OCI-LY7 (cell line): ENCODE results near the gene MTHFD2L. TPM values are rescaled to one million over a fixed set of nuclear protein-coding genes. Genes with fewer than 3 reads are reported as not detected.

Experiments used
- BruUV-seq: library from RNA; stranded (reverse); fragments of 400-500 nt; replicated peaks from 2 replicates; lab custom pipeline; 2021; lab: Mats Ljungman, UMichigan
- CTCF ChIA-PET: fragments of 300-600 bp; sonication (Branson Sonifier 250); formaldehyde crosslinking; loops from one replicate; lab custom pipeline; 2022; ENCODE audit warnings: antibody characterized with exemption; ENCODE audit not compliant: unreplicated experiment; lab: Charles Lee
- POLR2A ChIA-PET: fragments of 300-600 bp; sonication (Branson Sonifier 250); formaldehyde crosslinking; loops from one replicate; lab custom pipeline; 2022; ENCODE audit warnings: antibody characterized with exemption; lab: Charles Lee
- DNase-seq: peaks from one replicate; pipeline ENCODE4 v3.0.0-alpha.2; 2015; ENCODE audit warnings: low spot score
- H2AFZ ChIP-seq: fragments of 200-600 bp; sonication (generic), shearing (Covaris generic); 2 replicates; pipeline ENCODE4 v1.6.1; 2014; ENCODE audit warnings: mild to moderate bottlenecking, antibody characterized with exemption, low read length, moderate library complexity
- H3K27ac ChIP-seq: fragments of 200-600 bp; sonication (generic); 2 replicates; pipeline ENCODE4 v1.5.1; 2014; ENCODE audit warnings: mixed run types, low read depth, mild to moderate bottlenecking, moderate library complexity, low read length, inconsistent platforms; ENCODE audit not compliant: poor library complexity, severe bottlenecking
- H3K36me3 ChIP-seq: fragments of 200-600 bp; sonication (generic); 2 replicates; pipeline ENCODE4 v1.6.1; 2014; ENCODE audit warnings: mild to moderate bottlenecking, antibody characterized with exemption, low read length, moderate library complexity, mixed read lengths; ENCODE audit not compliant: insufficient read depth
- H3K4me1 ChIP-seq: fragments of 200-600 bp; sonication (generic); 2 replicates; pipeline ENCODE4 v1.5.1; 2014; ENCODE audit warnings: mild to moderate bottlenecking, low read length; ENCODE audit not compliant: insufficient read depth, poor library complexity, severe bottlenecking
- H3K4me2 ChIP-seq: fragments of 200-600 bp; sonication (generic); 2 replicates; pipeline ENCODE4 v1.6.1; 2014; ENCODE audit warnings: mild to moderate bottlenecking, low read length
- H3K4me3 ChIP-seq: fragments of 200-600 bp; sonication (generic); 2 replicates; pipeline ENCODE4 v1.5.1; 2014; ENCODE audit warnings: mild to moderate bottlenecking, low read depth, low read length; ENCODE audit not compliant: poor library complexity, severe bottlenecking
- H3K79me2 ChIP-seq: fragments of 200-600 bp; sonication (generic); 2 replicates; pipeline ENCODE4 v1.6.1; 2016; ENCODE audit warnings: low read depth, mild to moderate bottlenecking, low read length, moderate library complexity, mixed read lengths; ENCODE audit not compliant: insufficient read depth
- H3K9me2 ChIP-seq: fragments of 200-600 bp; sonication (generic); 2 replicates; pipeline ENCODE4 v1.6.1; 2016; ENCODE audit warnings: mild to moderate bottlenecking, low read length, mixed read lengths; ENCODE audit not compliant: insufficient read depth
- H3K9me3 ChIP-seq: fragments of 200-600 bp; sonication (generic); 2 replicates; pipeline ENCODE4 v1.6.1; 2014; ENCODE audit warnings: mild to moderate bottlenecking, mixed run types, low read length, mixed read lengths
- H4K20me1 ChIP-seq: fragments of 200-600 bp; sonication (generic); 2 replicates; pipeline ENCODE4 v1.6.1; 2014; ENCODE audit warnings: mild to moderate bottlenecking, antibody characterized with exemption, low read length, moderate library complexity, mixed read lengths; ENCODE audit not compliant: insufficient read depth
- CTCF ChIP-seq: fragments of 200-600 bp; sonication (generic); conservative IDR thresholded peaks from 2 replicates; pipeline ENCODE4 v1.5.1; 2014; ENCODE audit warnings: mild to moderate bottlenecking, antibody characterized with exemption, low read length, moderate library complexity, mixed read lengths
- EZH2phosphoT487 ChIP-seq: fragments of 200-600 bp; sonication (generic); IDR thresholded peaks from 2 replicates; pipeline ENCODE4 v1.6.1; 2018; ENCODE audit warnings: low read depth, borderline replicate concordance, mild to moderate bottlenecking, mixed run types, antibody characterized with exemption, low read length, moderate library complexity, mixed read lengths
- intact Hi-C: fragments of 100-400 bp; cut with micrococcal nuclease; formaldehyde crosslinking; loops from one replicate; pipeline ENCODE4 v1.10.0; 2022; ENCODE audit not compliant: unreplicated experiment
- total RNA-seq, 2 experiments: library from RNA; depleted of rRNA in 1 of 2; stranded (reverse); fragments of >200 nt in 1 of 2; shearing (Covaris generic) in 1 of 2; gene quantifications; 2 replicates each; pipeline ENCODE4 v1.2.3, GENCODE V29; 2014 to 2022

Gene MTHFD2L
- total RNA-seq, 2 experiments from 2014 or later, result 18.7 to 18.9 TPM

DNA sequence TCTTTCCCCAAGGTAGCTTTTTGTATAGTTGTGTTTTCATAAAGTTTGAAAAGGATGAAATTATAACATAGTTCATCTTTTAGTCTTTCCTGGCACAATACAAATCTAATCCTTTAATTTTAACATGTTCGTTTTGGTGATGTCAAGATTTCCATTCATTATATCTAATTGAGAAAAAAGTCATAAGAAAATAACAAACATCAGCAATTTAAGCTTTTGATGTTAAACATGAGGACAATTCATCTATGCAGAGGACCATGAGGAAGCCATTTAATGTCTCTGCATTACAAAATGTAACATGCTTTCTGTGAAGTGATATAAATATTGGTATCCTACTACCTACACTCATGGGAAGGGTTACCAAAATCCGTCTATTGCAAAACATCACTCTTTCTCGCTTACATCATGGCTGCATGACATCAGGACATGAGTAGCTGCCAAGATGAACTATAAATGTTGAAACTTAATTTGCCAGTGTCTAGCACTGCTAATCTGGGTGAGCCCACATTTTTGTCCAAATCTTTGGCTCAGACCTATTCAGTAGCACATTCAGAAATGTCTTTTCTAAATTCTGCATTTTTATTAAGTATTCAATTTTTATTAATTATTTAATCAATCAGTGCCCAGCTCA is 159.8 kb downstream of the MTHFD2L start:
- Histone ChIP-seq H3K9me2 (no peaks in the 10 kb centered on the region), H3K9me3 (no peaks in the 10 kb centered on the region), H3K4me2 (no peak overlapping the region), H3K4me3 (no peak overlapping the region), H3K4me1 (no peaks in the 10 kb centered on the region), H3K27ac (no peak overlapping the region), H2AFZ (no peak overlapping the region), H3K79me2 (no peaks in the 10 kb centered on the region), H4K20me1 (no peaks in the 10 kb centered on the region), H3K36me3 (no peaks in the 10 kb centered on the region)
- POLR2A ChIA-PET, result interaction anchor here (0.6 to 1.2 kb wide), 4 partner anchors 9 to 1463 kb away, joined by 3 to 5 read pairs (median 4); partner anchors contain the start of gene EPGN
- CTCF ChIA-PET, result no interaction called here
- DNase-seq, result no peak
- no peak for TF ChIP-seq CTCF
- TF ChIP-seq EZH2phosphoT487, result no peak
- BruUV-seq, result no TSS peak
- intact Hi-C loops, result no loop called here

GRCh38 chr4:74318276-74318675 is 160.4 kb downstream of the MTHFD2L start:
- Histone ChIP-seq H3K4me1 (no peaks in the 10 kb centered on the region), H3K9me3 (no peaks in the 10 kb centered on the region), H3K4me3 (no peak overlapping the region), H3K27ac (no peak overlapping the region), H3K9me2 (no peaks in the 10 kb centered on the region), H2AFZ (no peak overlapping the region), H3K4me2 (no peak overlapping the region), H3K36me3 (no peaks in the 10 kb centered on the region), H4K20me1 (no peaks in the 10 kb centered on the region), H3K79me2 (no peaks in the 10 kb centered on the region)
- no peak for TF ChIP-seq EZH2phosphoT487
- ChIA-PET POLR2A (interaction anchor here (0.6 to 1.2 kb wide), 3 partner anchors 14 to 1462 kb away, joined by 3 to 5 read pairs (median 5); no protein-coding TSS in a partner anchor), CTCF (interaction anchor here (1.1 kb wide), 1 partner anchor 28 kb away, joined by 3 read pairs; no protein-coding TSS in a partner anchor)
- DNase-seq, result no peak
- no TSS peak for BruUV-seq
- intact Hi-C loops, result no loop called here

- H3K9me3 ChIP-seq, result no peaks in the 10 kb centered on the region
- POLR2A ChIA-PET, result interaction anchor here (1.1 to 1.4 kb wide), 2 partner anchors 11 to 18 kb away, joined by 4 to 5 read pairs; partner anchors contain the start of gene EPGN
- H3K4me1 ChIP-seq, result no peaks in the 10 kb centered on the region
- no peaks in the 10 kb centered on the region for H3K79me2 ChIP-seq
- TF ChIP-seq CTCF, result no peak
- no peak for TF ChIP-seq EZH2phosphoT487
- H2AFZ ChIP-seq, result no peak overlapping the region
- BruUV-seq, result no TSS peak
- no peak overlapping the region for H3K4me3 ChIP-seq
- no peak overlapping the region for H3K27ac ChIP-seq
- no peak for DNase-seq
- H4K20me1 ChIP-seq, result no peaks in the 10 kb centered on the region
- no peaks in the 10 kb centered on the region for H3K36me3 ChIP-seq
- no peaks in the 10 kb centered on the region for H3K9me2 ChIP-seq
- no peak overlapping the region for H3K4me2 ChIP-seq
- intact Hi-C loops, result no loop called here
- CTCF ChIA-PET, result interaction anchor here (1.1 kb wide), 1 partner anchor 29 kb away, joined by 3 read pairs; no protein-coding TSS in a partner anchor
Observed at GRCh38 chr4:74319470-74319869, 161.6 kb downstream of the MTHFD2L start.
